GM21825 (cell line): Measurements from ENCODE around the gene MAGI1.

ENCODE experiments used
- ATAC-seq: cut with Tn5 transposase; IDR thresholded peaks from one replicate; pipeline ENCODE4 v1.9.1; 2021; ENCODE audit warnings: mild to moderate bottlenecking, moderate library complexity; ENCODE audit not compliant: unreplicated experiment

The MAGI1 gene

GRCh38 chr3:65777050-65777449 lies 261.7 kb downstream of the MAGI1 start:
- no peak for ATAC-seq

- ATAC-seq: no peak
Measured at GRCh38 chr3:65776494-65776893, 262.2 kb downstream of the MAGI1 start.

GRCh38 chr3:65776081-65776480 lies 262.6 kb downstream of the MAGI1 start:
- no peak for ATAC-seq

- no peak for ATAC-seq
Measured at GRCh38 chr3:65772758-65773157, 266.0 kb downstream of the MAGI1 start.

GRCh38 chr3:65767551-65767950 lies 271.2 kb downstream of the MAGI1 start:
- no peak for ATAC-seq

GRCh38 chr3:65762235-65762580 lies 276.5 kb downstream of the MAGI1 start:
- no peak for ATAC-seq

GRCh38 chr3:65761446-65762234 lies 277.1 kb downstream of the MAGI1 start:
- no peak for ATAC-seq

GRCh38 chr3:65758876-65759598 lies 279.7 kb downstream of the MAGI1 start:
- ATAC-seq: no peak

- no peak for ATAC-seq
Measured at GRCh38 chr3:65758438-65758837, 280.3 kb downstream of the MAGI1 start.

GRCh38 chr3:65752636-65753035 lies 286.1 kb downstream of the MAGI1 start:
- no peak for ATAC-seq

- ATAC-seq: no peak
Measured at GRCh38 chr3:65751123-65751700, 287.5 kb downstream of the MAGI1 start.

- ATAC-seq: no peak
Measured at GRCh38 chr3:65749066-65749465, 289.7 kb downstream of the MAGI1 start.

- ATAC-seq: no peak
Measured at GRCh38 chr3:65748326-65748725, 290.4 kb downstream of the MAGI1 start.

GRCh38 chr3:65746848-65747247 lies 291.9 kb downstream of the MAGI1 start:
- ATAC-seq: no peak

GRCh38 chr3:65745306-65745705 lies 293.4 kb downstream of the MAGI1 start:
- no peak for ATAC-seq

- no peak for ATAC-seq
Measured at GRCh38 chr3:65742914-65743313, 295.8 kb downstream of the MAGI1 start.

GRCh38 chr3:65741540-65741939 lies 297.2 kb downstream of the MAGI1 start:
- no peak for ATAC-seq

- no peak for ATAC-seq
Measured at GRCh38 chr3:65739901-65740541, 298.7 kb downstream of the MAGI1 start.

- no peak for ATAC-seq
Measured at GRCh38 chr3:65734792-65735191, 303.9 kb downstream of the MAGI1 start.

- no peak for ATAC-seq
Measured at GRCh38 chr3:65734382-65734781, 304.3 kb downstream of the MAGI1 start.

- ATAC-seq: no peak
Measured at GRCh38 chr3:65733459-65733858, 305.3 kb downstream of the MAGI1 start.
